Ishikawa (cell line): ENCODE data around the gene DRD4.

ENCODE experiments used
- CEBPB ChIP-seq: IDR thresholded peaks from 2 replicates; pipeline ENCODE4 v1.6.1; 2012
- CREB1 ChIP-seq: IDR thresholded peaks from 2 replicates; pipeline ENCODE4 v1.6.1; 2012; ENCODE audit warnings: low read depth
- EGR1 ChIP-seq: IDR thresholded peaks from 2 replicates; pipeline ENCODE4 v1.6.1; 2012
- EP300 ChIP-seq: IDR thresholded peaks from 2 replicates; pipeline ENCODE4 v1.6.1; 2012; ENCODE audit warnings: borderline replicate concordance
- FOXM1 ChIP-seq: IDR thresholded peaks from 2 replicates; pipeline ENCODE4 v1.6.1; 2012; ENCODE audit warnings: low read depth, borderline replicate concordance
- MAX ChIP-seq: IDR thresholded peaks from 2 replicates; pipeline ENCODE4 v1.6.1; 2012
- NFIC ChIP-seq: IDR thresholded peaks from 2 replicates; pipeline ENCODE4 v1.6.1; 2012
- RAD21 ChIP-seq: IDR thresholded peaks from 2 replicates; pipeline ENCODE4 v1.6.1; 2012; ENCODE audit warnings: low read depth
- REST ChIP-seq: IDR thresholded peaks from 2 replicates; pipeline ENCODE4 v1.6.1; 2012; ENCODE audit warnings: low read depth, mild to moderate bottlenecking
- TAF1 ChIP-seq: IDR thresholded peaks from 2 replicates; pipeline ENCODE4 v1.6.1; 2012; ENCODE audit warnings: low read depth, mild to moderate bottlenecking
- TCF12 ChIP-seq: IDR thresholded peaks from 2 replicates; pipeline ENCODE4 v1.6.1; 2012; ENCODE audit warnings: low read depth
- TEAD4 ChIP-seq: IDR thresholded peaks from 2 replicates; pipeline ENCODE4 v1.6.1; 2012
- USF1 ChIP-seq: IDR thresholded peaks from 2 replicates; pipeline ENCODE4 v1.6.1; 2012
- YY1 ChIP-seq: IDR thresholded peaks from 2 replicates; pipeline ENCODE4 v1.6.1; 2012; ENCODE audit warnings: low read depth
- ZBTB7A ChIP-seq: IDR thresholded peaks from 2 replicates; pipeline ENCODE4 v1.6.1; 2012; ENCODE audit warnings: low read depth

Gene DRD4

GRCh38 chr11:636511-637332 lies at the start of gene DRD4:
Gene DRD4, plus strand, starts transcription at chr11:637269. Its CDS starts 36 bp downstream, at chr11:637305.
- TF ChIP-seq EP300 = no peak
- TF ChIP-seq EGR1 = no peak
- TF ChIP-seq RAD21 = no peak
- TF ChIP-seq CEBPB = no peak
- TF ChIP-seq MAX = no peak
- no peak for TF ChIP-seq TCF12
- TF ChIP-seq FOXM1 = no peak
- no peak for TF ChIP-seq TEAD4
- no peak for TF ChIP-seq CREB1
- no peak for TF ChIP-seq USF1
- no peak for TF ChIP-seq YY1
- no peak for TF ChIP-seq REST
- TF ChIP-seq NFIC = no peak
- no peak for TF ChIP-seq TAF1
- TF ChIP-seq ZBTB7A = no peak

- TF ChIP-seq RAD21 (no peak), NFIC (no peak), TAF1 (no peak), USF1 (no peak), YY1 (no peak), TEAD4 (no peak), CREB1 (no peak), EP300 (no peak), MAX (no peak), CEBPB (no peak), FOXM1 (no peak), ZBTB7A (no peak), TCF12 (no peak), EGR1 (no peak), REST (no peak)
These were observed 49.5 kb upstream of the DRD4 start for GRCh38 chr11:587546-587945.

GRCh38 chr11:587978-588380 lies 49.1 kb upstream of the DRD4 start:
- TF ChIP-seq ZBTB7A (no peak), CEBPB (no peak)

GRCh38 chr11:589798-590197 lies 47.3 kb upstream of the DRD4 start:
- TF ChIP-seq USF1 (no peak), EP300 (no peak), EGR1 (no peak), TEAD4 (no peak), REST (no peak), ZBTB7A (no peak), TCF12 (no peak), NFIC (no peak), TAF1 (no peak), MAX (no peak), CEBPB (no peak), YY1 (no peak), FOXM1 (no peak), CREB1 (no peak), RAD21 (no peak)
